ENCODE measurements around the gene AFAP1. TPM values are rescaled to one million over a fixed set of nuclear protein-coding genes. Genes with fewer than 3 reads are reported as not detected.

Gene AFAP1
- total and polyA plus RNA-seq, 2 of the 4 experiments (the other 2 are of a cell fraction), result 48.2 to 80.9 TPM

DNA sequence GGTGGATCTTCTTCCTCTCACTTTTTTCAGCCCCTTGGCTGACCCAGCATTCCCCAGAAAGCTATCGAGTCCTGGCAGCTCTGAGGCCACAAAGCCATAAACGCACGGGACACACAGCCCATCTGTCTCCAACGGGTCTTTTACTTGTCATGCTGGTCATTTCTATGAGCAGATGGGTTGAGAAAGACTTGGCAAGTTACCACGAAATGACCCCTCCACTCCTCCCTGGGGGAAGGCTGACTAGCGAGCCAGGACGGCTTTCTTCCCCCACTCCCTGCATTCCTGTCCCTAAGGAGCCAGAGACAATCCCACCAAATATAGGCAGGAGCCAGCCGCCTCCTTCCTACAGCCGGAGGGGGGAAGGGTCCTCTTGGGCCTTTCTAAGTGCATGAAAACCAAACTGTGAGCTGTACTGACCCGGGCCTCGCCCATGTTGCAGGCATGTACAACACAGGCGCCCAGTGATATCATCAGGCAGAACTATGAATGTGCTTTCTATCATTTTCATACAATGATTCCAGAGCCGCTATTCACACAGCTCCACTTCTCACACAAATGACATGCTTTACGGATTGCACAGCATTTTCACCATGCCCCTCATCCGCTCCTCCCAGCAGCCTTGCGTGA, 28.6 kb downstream of the AFAP1 start:
- H4K8ac ChIP-seq (ENCODE audit: low read depth in 2 of 2, low read length in 2 of 2), result peak overlapping the region; percentile 92 to 93
- H3K9ac ChIP-seq (ENCODE audit: low read depth, low read length), result peak overlapping the region; percentile 63
- peak overlapping the region; percentile 85 for H3K18ac ChIP-seq (ENCODE audit: low read depth, low read length)
- no peaks in the 10 kb centered on the region for H3K9me3 ChIP-seq (ENCODE audit: control insufficient read depth, insufficient read depth, low read length)
- H3K4me3 ChIP-seq (ENCODE audit: insufficient read depth, low read depth, low read length), result no peak overlapping the region; the same call in 1 of the 2 replicates
- CTCF ChIA-PET, result interaction anchor here (0.8 kb wide), 1 partner anchor 73 kb away, joined by 3 read pairs; no protein-coding TSS in a partner anchor
- DNase-seq, result peak; percentile 95
- H3K79me1 ChIP-seq (ENCODE audit: low read depth in 1 of 2, low read length in 2 of 2), result peaks cover 0 to 76% of the 10 kb centered on the region in 2 experiments; a peak in 3 of 4 replicates
- H3K56ac ChIP-seq (ENCODE audit: extremely low read depth, insufficient read depth, low read length), result peak overlapping the region; percentile 77
- BruUV-seq (replicated peaks), result no TSS peak
- H3K27me3 ChIP-seq (ENCODE audit: control insufficient read depth, insufficient read depth, low read length), result no peaks in the 10 kb centered on the region
- H3K36me3 ChIP-seq (ENCODE audit: control insufficient read depth, insufficient read depth, low read length), result peaks cover 5% of the 10 kb centered on the region; the same call in 1 of the 2 replicates
- H3K14ac ChIP-seq (replicated peaks; ENCODE audit: low read depth, low read length), result peak overlapping the region; percentile 96
- intact Hi-C loops (cut with micrococcal nuclease), result loop anchor here (2.0 kb wide), 2 partner anchors 66 to 76 kb away; no protein-coding TSS in a partner anchor
- peaks cover 34% of the 10 kb centered on the region for H3K4me1 ChIP-seq (ENCODE audit: control insufficient read depth, insufficient read depth, low read length)
- H2BK15ac ChIP-seq (ENCODE audit: low read depth, low read length), result peak overlapping the region; percentile 96; the same call in 2 of the 3 replicates
- peak overlapping the region; percentile 71 for H3K4me2 ChIP-seq (ENCODE audit: low read depth, low read length)
- peaks cover 55% of the 10 kb centered on the region for H4K20me1 ChIP-seq (ENCODE audit: insufficient read depth, low read length)
- ATAC-seq (ENCODE audit: low read depth), result peak; percentile 87
- 10% methylated on average over 2 of the region's 16 CpGs; no CpG with 5 or more reads in 1 of the 2 experiments for WGBS, 2 experiments (ENCODE audit: extremely low coverage in 2 of 2, insufficient read length in 1 of 2)
- H2AFZ ChIP-seq (replicated peaks; ENCODE audit: low read length, poor library complexity), result peak overlapping the region; percentile 68
- peak overlapping the region; percentile 78 for H4K5ac ChIP-seq (ENCODE audit: low read depth, low read length)
- peak overlapping the region; percentile 95 for H3K27ac ChIP-seq (ENCODE audit: insufficient read depth, low read length)
- POLR2A ChIA-PET (ENCODE audit: unreplicated experiment), result no interaction called here
- peak overlapping the region; percentile 57 for H2AK9ac ChIP-seq (replicated peaks; ENCODE audit: low read depth, low read length, poor library complexity)
- TF ChIP-seq MAZ (IDR thresholded peaks at IDR 0.05; ENCODE audit: borderline replicate concordance, low read depth, low read length), result peak; percentile 39; the same call in 1 of the 2 replicates
- peak; percentile 42 for TF ChIP-seq BHLHE40 (IDR thresholded peaks at IDR 0.05; ENCODE audit: low read depth, low read length)
- no peak for TF ChIP-seq RCOR1 (IDR thresholded peaks at IDR 0.05; ENCODE audit: insufficient replicate concordance, low read length)
- peak; percentile 91 for TF ChIP-seq CEBPB (IDR thresholded peaks at IDR 0.05; ENCODE audit: low read depth, low read length)
- TF ChIP-seq POLR2A (IDR thresholded peaks at IDR 0.05; ENCODE audit: low read depth, low read length), result 0 out of 2 replicates have a peak, but pooled peaks have one; percentile 37
- TF ChIP-seq SMC3 (IDR thresholded peaks at IDR 0.05; ENCODE audit: low read depth, low read length), result no peak
- TF ChIP-seq, protein P1, sequence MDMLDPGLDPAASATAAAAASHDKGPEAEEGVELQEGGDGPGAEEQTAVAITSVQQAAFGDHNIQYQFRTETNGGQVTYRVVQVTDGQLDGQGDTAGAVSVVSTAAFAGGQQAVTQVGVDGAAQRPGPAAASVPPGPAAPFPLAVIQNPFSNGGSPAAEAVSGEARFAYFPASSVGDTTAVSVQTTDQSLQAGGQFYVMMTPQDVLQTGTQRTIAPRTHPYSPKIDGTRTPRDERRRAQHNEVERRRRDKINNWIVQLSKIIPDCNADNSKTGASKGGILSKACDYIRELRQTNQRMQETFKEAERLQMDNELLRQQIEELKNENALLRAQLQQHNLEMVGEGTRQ (IDR thresholded peaks at IDR 0.05; ENCODE audit: low read depth, low read length), result 0 out of 2 replicates have a peak, but pooled peaks have one; percentile 1
- TF ChIP-seq FOS (IDR thresholded peaks at IDR 0.05; ENCODE audit: low read depth, low read length), result peak; percentile 36; the same call in 1 of the 2 replicates
- 0 out of 2 replicates have a peak, but pooled peaks have one; percentile 8 for TF ChIP-seq MXI1 (IDR thresholded peaks at IDR 0.05; ENCODE audit: borderline replicate concordance, low read depth, low read length)
- peak overlapping the region; percentile 95 for H2BK5ac ChIP-seq (ENCODE audit: low read depth, low read length, poor library complexity, severe bottlenecking)
- in situ Hi-C loops (cut with MboI; ENCODE audit: low sequenced_read_pairs), result no loop called here
- dilution Hi-C loops (cut with HindIII; ENCODE audit: low sequenced_read_pairs, unreplicated experiment), result no loop called here
- H2BK20ac ChIP-seq (ENCODE audit: low read depth, low read length), result peak overlapping the region; percentile 87
- H2BK120ac ChIP-seq (ENCODE audit: low read depth, low read length), result peak overlapping the region; percentile 88
- peaks cover 13% of the 10 kb centered on the region for H3K9me1 ChIP-seq (ENCODE audit: insufficient read depth, low read length)
- H4K91ac ChIP-seq (ENCODE audit: insufficient read depth, low read depth, low read length), result peak overlapping the region; percentile 98
- peak overlapping the region; percentile 100 for H2AK5ac ChIP-seq (ENCODE audit: low read depth, low read length)
- H3K4ac ChIP-seq (ENCODE audit: low read depth, low read length), result peak overlapping the region; percentile 97
- H3K23ac ChIP-seq (ENCODE audit: low read depth, low read length), result peak overlapping the region; percentile 97

Measured in IMR-90 (cell line).